RWPE2 (cell line): ENCODE measurements around the gene OTUD5.

Experiments used
- ATAC-seq: fragments of 200-7000 bp; cut with Tn5 transposase; 3 replicates; pipeline ENCODE4 v1.9.1; 2021; ENCODE audit warnings: low read depth
- DNase-seq: peaks from one replicate; pipeline ENCODE4 v3.0.0-alpha.2; 2020; ENCODE audit warnings: low spot score
- H3K27ac ChIP-seq: fragments of 450-650 bp; 2 replicates; pipeline ENCODE4 v1.5.1; 2017; ENCODE audit warnings: mild to moderate bottlenecking; ENCODE audit not compliant: poor library complexity, severe bottlenecking
- H3K27me3 ChIP-seq: fragments of 250-450 bp; sonication (Bioruptor Pico); 2 replicates; pipeline ENCODE4 v1.5.1; 2021; ENCODE audit warnings: mild to moderate bottlenecking, moderate library complexity; ENCODE audit not compliant: insufficient read depth, poor library complexity, severe bottlenecking
- H3K36me3 ChIP-seq: fragments of 250-450 bp; sonication (Bioruptor Pico); 2 replicates; pipeline ENCODE4 v1.5.1; 2020; ENCODE audit warnings: low read depth, mild to moderate bottlenecking, moderate library complexity
- H3K4me1 ChIP-seq: fragments of 250-450 bp; sonication (Bioruptor Pico); 2 replicates; pipeline ENCODE4 v1.5.1; 2021; ENCODE audit warnings: mild to moderate bottlenecking, moderate library complexity; ENCODE audit not compliant: insufficient read depth, poor library complexity, severe bottlenecking
- H3K4me3 ChIP-seq: fragments of 250-450 bp; sonication (Bioruptor Pico); 2 replicates; pipeline ENCODE4 v1.5.1; 2021; ENCODE audit warnings: mild to moderate bottlenecking, moderate library complexity; ENCODE audit not compliant: severe bottlenecking
- H3K9me3 ChIP-seq: fragments of 250-450 bp; sonication (Bioruptor Pico); 2 replicates; pipeline ENCODE4 v1.5.1; 2021; ENCODE audit warnings: mild to moderate bottlenecking, moderate library complexity; ENCODE audit not compliant: severe bottlenecking
- TF ChIP-seq, protein P1 (sequence below): fragments of 450-650 bp; IDR thresholded peaks from one replicate; pipeline ENCODE4 v1.5.1; 2017; ENCODE audit warnings: mild to moderate bottlenecking, moderate library complexity; ENCODE audit not compliant: poor library complexity, severe bottlenecking

OTUD5 gene

DNA sequence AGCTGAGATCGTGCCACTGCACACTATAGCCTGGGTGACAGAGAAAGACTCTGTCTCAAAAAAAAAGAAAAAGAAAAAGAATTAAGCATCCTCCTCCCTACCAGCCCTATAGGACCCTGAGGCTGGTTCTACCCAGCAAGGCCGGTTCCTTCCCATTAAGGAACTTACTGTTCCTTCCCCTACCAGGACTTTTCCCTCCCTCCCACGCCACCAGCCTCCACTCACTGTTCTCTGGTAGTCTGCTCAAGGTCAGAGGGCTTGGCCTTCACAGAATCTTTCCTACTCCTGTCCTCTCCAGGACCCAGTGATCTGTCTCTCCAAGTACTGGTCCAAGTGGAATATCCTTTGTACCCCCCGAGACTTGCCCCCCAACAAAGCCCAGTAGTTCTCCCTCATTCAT lies 43.2 kb upstream of the OTUD5 start:
- no peak for ATAC-seq
- Histone ChIP-seq H3K4me3 (no peak overlapping the region), H3K9me3 (no peaks in the 10 kb centered on the region), H3K27me3 (no peaks in the 10 kb centered on the region), H3K4me1 (no peaks in the 10 kb centered on the region), H3K27ac (no peak overlapping the region), H3K36me3 (peaks cover 8% of the 10 kb centered on the region; the same call in 1 of the 2 replicates)
- DNase-seq: no peak
- TF ChIP-seq, protein P1, sequence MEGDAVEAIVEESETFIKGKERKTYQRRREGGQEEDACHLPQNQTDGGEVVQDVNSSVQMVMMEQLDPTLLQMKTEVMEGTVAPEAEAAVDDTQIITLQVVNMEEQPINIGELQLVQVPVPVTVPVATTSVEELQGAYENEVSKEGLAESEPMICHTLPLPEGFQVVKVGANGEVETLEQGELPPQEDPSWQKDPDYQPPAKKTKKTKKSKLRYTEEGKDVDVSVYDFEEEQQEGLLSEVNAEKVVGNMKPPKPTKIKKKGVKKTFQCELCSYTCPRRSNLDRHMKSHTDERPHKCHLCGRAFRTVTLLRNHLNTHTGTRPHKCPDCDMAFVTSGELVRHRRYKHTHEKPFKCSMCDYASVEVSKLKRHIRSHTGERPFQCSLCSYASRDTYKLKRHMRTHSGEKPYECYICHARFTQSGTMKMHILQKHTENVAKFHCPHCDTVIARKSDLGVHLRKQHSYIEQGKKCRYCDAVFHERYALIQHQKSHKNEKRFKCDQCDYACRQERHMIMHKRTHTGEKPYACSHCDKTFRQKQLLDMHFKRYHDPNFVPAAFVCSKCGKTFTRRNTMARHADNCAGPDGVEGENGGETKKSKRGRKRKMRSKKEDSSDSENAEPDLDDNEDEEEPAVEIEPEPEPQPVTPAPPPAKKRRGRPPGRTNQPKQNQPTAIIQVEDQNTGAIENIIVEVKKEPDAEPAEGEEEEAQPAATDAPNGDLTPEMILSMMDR: no peak

DNA sequence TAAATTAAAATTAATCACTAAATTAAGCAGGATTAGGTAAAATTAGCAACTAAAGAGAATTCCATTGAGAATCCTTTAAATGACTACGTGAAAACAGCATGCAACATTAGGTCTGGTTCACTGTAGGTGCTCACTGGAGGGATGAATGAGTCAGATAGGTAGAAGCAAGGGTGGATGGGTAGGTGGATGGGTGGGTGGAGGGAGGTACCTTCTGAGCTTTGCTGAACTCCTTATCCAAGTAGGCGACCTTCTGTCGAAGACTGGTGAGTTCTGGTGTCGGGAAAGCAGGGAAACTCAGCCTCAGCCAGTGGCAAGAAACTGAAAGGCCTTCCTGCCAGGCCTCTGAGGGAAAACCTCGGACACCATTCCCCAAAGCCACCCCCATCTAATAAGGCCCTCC lies 41.6 kb upstream of the OTUD5 start:
- H3K4me1 ChIP-seq: no peaks in the 10 kb centered on the region
- TF ChIP-seq, protein P1: no peak
- no peaks in the 10 kb centered on the region for H3K27me3 ChIP-seq
- ATAC-seq: no peak
- H3K9me3 ChIP-seq: no peaks in the 10 kb centered on the region
- DNase-seq: no peak
- H3K4me3 ChIP-seq: no peak overlapping the region
- H3K27ac ChIP-seq: no peak overlapping the region
- H3K36me3 ChIP-seq: peaks cover 8% of the 10 kb centered on the region; the same call in 1 of the 2 replicates

DNA sequence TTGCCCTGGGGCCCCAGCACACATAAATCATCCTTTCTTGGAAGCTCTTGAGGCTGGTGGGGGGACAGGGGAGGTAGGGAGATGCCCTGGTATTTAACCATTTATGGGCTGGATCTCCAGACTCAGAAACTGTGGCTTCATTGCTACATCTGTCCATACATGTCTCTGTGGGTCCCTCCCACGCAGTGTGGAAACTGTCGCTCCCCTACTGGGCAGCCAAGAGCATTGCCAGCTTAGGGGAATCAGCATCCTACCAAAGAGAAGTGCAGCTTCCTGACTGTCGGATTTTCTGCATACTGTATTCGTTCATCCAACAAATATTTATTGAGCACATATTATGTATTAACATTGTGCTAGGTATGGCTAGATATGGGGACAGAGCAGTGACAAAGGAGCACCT lies 41.0 kb upstream of the OTUD5 start:
- ATAC-seq: no peak
- no peak for DNase-seq
- Histone ChIP-seq H3K36me3 (peaks cover 8% of the 10 kb centered on the region; the same call in 1 of the 2 replicates), H3K27ac (no peak overlapping the region), H3K4me3 (no peak overlapping the region), H3K9me3 (no peaks in the 10 kb centered on the region), H3K27me3 (no peaks in the 10 kb centered on the region), H3K4me1 (no peaks in the 10 kb centered on the region)
- TF ChIP-seq, protein P1: no peak

DNA sequence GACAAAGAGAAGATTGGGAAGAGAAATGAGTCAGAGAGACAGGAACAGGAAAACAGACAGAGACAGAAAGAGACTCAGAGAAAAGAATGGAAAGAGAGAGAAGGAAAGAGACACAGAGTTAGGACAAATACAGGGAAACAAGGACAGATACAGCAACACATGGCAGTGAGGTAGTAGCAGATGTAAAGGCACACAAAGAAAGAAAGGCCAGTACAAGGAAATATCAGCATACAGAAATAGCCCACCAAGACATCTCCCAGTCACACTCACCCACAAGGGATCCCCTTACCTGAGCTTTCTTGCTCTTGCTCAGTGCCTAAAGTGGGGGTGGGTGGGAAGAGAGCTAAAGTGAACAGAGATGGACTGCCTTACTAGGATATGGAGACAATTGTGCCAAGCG lies 40.5 kb upstream of the OTUD5 start:
- H3K9me3 ChIP-seq: no peaks in the 10 kb centered on the region
- no peaks in the 10 kb centered on the region for H3K27me3 ChIP-seq

DNA sequence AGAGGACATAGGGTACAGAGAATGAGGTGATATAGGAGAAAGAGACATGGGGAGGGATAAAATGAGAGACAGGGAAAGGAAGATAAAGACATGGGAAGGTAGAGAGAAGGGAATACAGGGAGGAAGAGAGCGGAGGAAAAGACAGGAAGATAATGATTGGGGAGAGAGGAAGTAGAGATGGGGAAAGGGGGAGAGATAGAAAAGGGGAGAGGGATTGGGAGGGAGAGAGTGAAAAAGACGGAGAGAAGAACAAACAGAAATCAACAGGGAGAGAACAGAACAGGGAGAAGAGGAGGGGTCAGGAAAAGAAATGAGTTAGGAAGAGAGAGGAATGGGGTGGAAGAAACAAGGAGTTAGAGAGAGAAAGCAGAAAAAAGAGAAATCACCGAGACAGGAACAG lies 40.0 kb upstream of the OTUD5 start:
- no peaks in the 10 kb centered on the region for H3K9me3 ChIP-seq

More for the DNA sequence above, 40.5 kb upstream of the OTUD5 start:
- DNase-seq (no peak), ATAC-seq (no peak)
- TF ChIP-seq, protein P1: no peak
- peaks cover 8% of the 10 kb centered on the region; the same call in 1 of the 2 replicates for H3K36me3 ChIP-seq
- no peak overlapping the region for H3K27ac ChIP-seq
- no peaks in the 10 kb centered on the region for H3K4me1 ChIP-seq
- no peak overlapping the region for H3K4me3 ChIP-seq

More for the DNA sequence above, 40.0 kb upstream of the OTUD5 start:
- TF ChIP-seq, protein P1: no peak
- Histone ChIP-seq H3K27ac (no peak overlapping the region), H3K4me1 (no peaks in the 10 kb centered on the region), H3K27me3 (no peaks in the 10 kb centered on the region), H3K36me3 (peaks cover 8% of the 10 kb centered on the region; the same call in 1 of the 2 replicates), H3K4me3 (no peak overlapping the region)
- ATAC-seq: no peak
- no peak for DNase-seq
